ENCODE measurements around the gene PKMYT1.

DNA sequence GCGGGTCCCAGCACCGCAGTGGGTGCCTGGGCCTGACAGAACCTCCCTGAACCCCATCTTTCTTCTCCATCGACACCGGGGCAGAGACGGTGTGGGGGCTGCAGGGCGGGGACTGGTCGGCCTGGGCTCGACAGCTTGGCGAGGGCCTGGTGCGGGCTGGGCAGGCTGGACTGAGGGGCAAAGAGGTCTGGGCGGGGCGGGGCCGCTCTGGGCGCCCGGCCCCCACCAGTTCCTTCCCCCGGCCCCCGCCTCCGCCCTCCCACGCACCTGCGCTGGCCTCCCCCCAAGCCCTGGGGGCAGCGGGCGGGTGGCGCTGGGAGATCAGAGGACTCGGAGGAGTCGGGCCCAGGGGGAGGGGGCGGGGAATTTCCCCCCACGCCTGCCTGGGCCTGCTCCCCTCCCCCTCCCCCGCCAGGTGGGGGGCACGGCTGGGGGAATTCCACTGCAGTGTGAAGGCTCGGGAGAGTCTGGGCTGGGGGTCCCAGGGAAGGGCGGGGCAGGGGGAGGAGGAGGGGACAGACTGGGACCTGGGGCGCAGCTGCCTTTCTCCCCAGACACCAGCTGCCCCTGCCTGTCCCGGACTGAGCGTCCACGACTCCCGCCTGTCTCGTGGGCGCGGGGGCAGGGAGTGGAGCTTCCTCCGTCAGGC is 17.0 kb downstream of the PKMYT1 start:
- TF ChIP-seq, protein P1, sequence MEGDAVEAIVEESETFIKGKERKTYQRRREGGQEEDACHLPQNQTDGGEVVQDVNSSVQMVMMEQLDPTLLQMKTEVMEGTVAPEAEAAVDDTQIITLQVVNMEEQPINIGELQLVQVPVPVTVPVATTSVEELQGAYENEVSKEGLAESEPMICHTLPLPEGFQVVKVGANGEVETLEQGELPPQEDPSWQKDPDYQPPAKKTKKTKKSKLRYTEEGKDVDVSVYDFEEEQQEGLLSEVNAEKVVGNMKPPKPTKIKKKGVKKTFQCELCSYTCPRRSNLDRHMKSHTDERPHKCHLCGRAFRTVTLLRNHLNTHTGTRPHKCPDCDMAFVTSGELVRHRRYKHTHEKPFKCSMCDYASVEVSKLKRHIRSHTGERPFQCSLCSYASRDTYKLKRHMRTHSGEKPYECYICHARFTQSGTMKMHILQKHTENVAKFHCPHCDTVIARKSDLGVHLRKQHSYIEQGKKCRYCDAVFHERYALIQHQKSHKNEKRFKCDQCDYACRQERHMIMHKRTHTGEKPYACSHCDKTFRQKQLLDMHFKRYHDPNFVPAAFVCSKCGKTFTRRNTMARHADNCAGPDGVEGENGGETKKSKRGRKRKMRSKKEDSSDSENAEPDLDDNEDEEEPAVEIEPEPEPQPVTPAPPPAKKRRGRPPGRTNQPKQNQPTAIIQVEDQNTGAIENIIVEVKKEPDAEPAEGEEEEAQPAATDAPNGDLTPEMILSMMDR (IDR thresholded peaks at IDR 0.05; ENCODE audit: borderline replicate concordance, extremely low read depth, low read length, poor library complexity, severe bottlenecking), result no peak
- TF ChIP-seq EZH2 (IDR thresholded peaks at IDR 0.05; ENCODE audit: borderline replicate concordance, low read depth, low read length, severe bottlenecking), result no peak

All from DND-41 (cell line).